Bronchial epithelial cell (primary cell): ENCODE data around the gene NABP1. TPM values are rescaled to one million over a fixed set of nuclear protein-coding genes. Genes with fewer than 3 reads are reported as not detected.

Source experiments
- DNase-seq: peaks from one replicate; pipeline ENCODE4 v3.0.0-alpha.2; 2010; ENCODE audit warnings: low read depth
- FAIRE-seq: peaks from 2 replicates; lab custom pipeline; 2011; peaks lifted over from hg19 to GRCh38; lab: Jason Lieb, UNC
- H3K27me3 ChIP-seq: 2 replicates; pipeline ENCODE4 v1.5.1; 2011; ENCODE audit warnings: low read length; ENCODE audit not compliant: control insufficient read depth, insufficient read depth
- H3K36me3 ChIP-seq: 2 replicates; pipeline ENCODE4 v1.5.1; 2011; ENCODE audit warnings: low read length; ENCODE audit not compliant: control insufficient read depth, insufficient read depth
- H3K4me3 ChIP-seq: 2 replicates; pipeline ENCODE4 v1.5.1; 2011; ENCODE audit warnings: mild to moderate bottlenecking, low read depth, low read length, control low read depth
- CTCF ChIP-seq: IDR thresholded peaks from 2 replicates; pipeline ENCODE4 v1.5.1; 2011; ENCODE audit warnings: mild to moderate bottlenecking, moderate library complexity, low read length, control low read depth, inconsistent platforms; ENCODE audit not compliant: insufficient read depth, severe bottlenecking
- total RNA-seq: library from RNA; depleted of rRNA; stranded (reverse); fragments of >200 nt; gene quantifications from 2 replicates; pipeline ENCODE4 v1.2.1, GENCODE V29; 2014

Gene NABP1
- total RNA-seq, 1 donor from 2014 or later, result 45.5 TPM

GRCh38 chr2:191634791-191635190, 43.1 kb upstream of the NABP1 start:
- Histone ChIP-seq H3K4me3 (no peak overlapping the region), H3K36me3 (no peaks in the 10 kb centered on the region)
- FAIRE-seq, result no peak

GRCh38 chr2:191635333-191636234, 42.4 kb upstream of the NABP1 start:
- FAIRE-seq (no peak), DNase-seq (no peak)
- TF ChIP-seq CTCF, result no peak
- H3K36me3 ChIP-seq, result no peaks in the 10 kb centered on the region
- H3K27me3 ChIP-seq, result no peaks in the 10 kb centered on the region
- no peak overlapping the region for H3K4me3 ChIP-seq

More at GRCh38 chr2:191634791-191635190, 43.1 kb upstream of the NABP1 start:
- DNase-seq, result no peak
- no peaks in the 10 kb centered on the region for H3K27me3 ChIP-seq
- no peak for TF ChIP-seq CTCF

GRCh38 chr2:191636235-191636543, 41.7 kb upstream of the NABP1 start:
- no peak for TF ChIP-seq CTCF
- DNase-seq (peak; percentile 83), FAIRE-seq (no peak)
- Histone ChIP-seq H3K4me3 (no peak overlapping the region), H3K36me3 (no peaks in the 10 kb centered on the region), H3K27me3 (no peaks in the 10 kb centered on the region)

- FAIRE-seq (no peak), DNase-seq (no peak)
- Histone ChIP-seq H3K27me3 (no peaks in the 10 kb centered on the region), H3K36me3 (no peaks in the 10 kb centered on the region), H3K4me3 (no peak overlapping the region)
- TF ChIP-seq CTCF, result no peak
Observed at GRCh38 chr2:191636586-191636985, 41.4 kb upstream of the NABP1 start.

GRCh38 chr2:191637182-191638078, 40.5 kb upstream of the NABP1 start:
- no peak overlapping the region for H3K4me3 ChIP-seq
- DNase-seq (peak; percentile 98), FAIRE-seq (no peak)
- H3K36me3 ChIP-seq, result no peaks in the 10 kb centered on the region
- TF ChIP-seq CTCF, result no peak
- H3K27me3 ChIP-seq, result no peaks in the 10 kb centered on the region
